ENCODE measurements around the gene SORCS1.

DNA sequence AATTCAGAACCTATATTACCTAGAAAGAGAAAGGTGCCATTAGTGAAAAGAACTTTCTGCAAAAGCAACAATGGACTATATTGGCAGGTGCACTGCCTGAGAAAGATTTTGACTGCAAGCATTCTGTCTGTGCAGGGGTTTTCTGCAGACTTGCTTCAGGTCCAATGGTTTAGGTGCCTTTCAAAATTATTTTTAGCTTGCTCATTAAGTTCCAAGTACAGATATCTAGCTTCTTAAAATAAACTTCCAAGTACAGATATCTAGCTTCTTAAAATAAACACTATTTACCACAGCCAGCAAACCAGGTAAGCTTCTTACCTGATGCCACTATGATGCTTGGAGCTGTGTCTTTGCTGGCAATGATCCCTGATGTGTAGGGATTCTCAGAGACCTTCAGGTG is 485.2 kb downstream of the SORCS1 start:
- TF ChIP-seq, protein P1, sequence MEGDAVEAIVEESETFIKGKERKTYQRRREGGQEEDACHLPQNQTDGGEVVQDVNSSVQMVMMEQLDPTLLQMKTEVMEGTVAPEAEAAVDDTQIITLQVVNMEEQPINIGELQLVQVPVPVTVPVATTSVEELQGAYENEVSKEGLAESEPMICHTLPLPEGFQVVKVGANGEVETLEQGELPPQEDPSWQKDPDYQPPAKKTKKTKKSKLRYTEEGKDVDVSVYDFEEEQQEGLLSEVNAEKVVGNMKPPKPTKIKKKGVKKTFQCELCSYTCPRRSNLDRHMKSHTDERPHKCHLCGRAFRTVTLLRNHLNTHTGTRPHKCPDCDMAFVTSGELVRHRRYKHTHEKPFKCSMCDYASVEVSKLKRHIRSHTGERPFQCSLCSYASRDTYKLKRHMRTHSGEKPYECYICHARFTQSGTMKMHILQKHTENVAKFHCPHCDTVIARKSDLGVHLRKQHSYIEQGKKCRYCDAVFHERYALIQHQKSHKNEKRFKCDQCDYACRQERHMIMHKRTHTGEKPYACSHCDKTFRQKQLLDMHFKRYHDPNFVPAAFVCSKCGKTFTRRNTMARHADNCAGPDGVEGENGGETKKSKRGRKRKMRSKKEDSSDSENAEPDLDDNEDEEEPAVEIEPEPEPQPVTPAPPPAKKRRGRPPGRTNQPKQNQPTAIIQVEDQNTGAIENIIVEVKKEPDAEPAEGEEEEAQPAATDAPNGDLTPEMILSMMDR (IDR thresholded peaks at IDR 0.05), result no peak
- TF ChIP-seq POLR2AphosphoS5 (IDR thresholded peaks at IDR 0.05), result no peak
